Psoas muscle (tissue), 8 donors: Measurements from ENCODE around the gene PIGP. TPM values are rescaled to one million over a fixed set of nuclear protein-coding genes. Genes with fewer than 3 reads are reported as not detected.

Source experiments
- ATAC-seq, 4 donors: fragments of 200-7000 bp; cut with Tn5 transposase; one replicate each; pipeline ENCODE4 v1.9.1; 2020; ENCODE audit warnings: moderate library complexity in 3 of 4, mild to moderate bottlenecking in 2 of 4
- DNase-seq, 2 donors: peaks; one replicate each; pipeline ENCODE4 v3.0.0-alpha.2; 2020
- H3K27ac ChIP-seq: fragments of 200-600 bp; one replicate; pipeline ENCODE4 v1.8.0; 2022
- H3K27me3 ChIP-seq, 3 donors: fragments of 200-600 bp in 1 of 3; one replicate each; pipeline versions ENCODE4 v1.6.1 to v1.8.0; 2013 to 2022; ENCODE audit warnings: low read length in 2 of 3, mild to moderate bottlenecking in 2 of 3, moderate library complexity in 1 of 3; ENCODE audit not compliant: insufficient read depth in 3 of 3
- H3K36me3 ChIP-seq, 2 donors: fragments of 200-600 bp in 1 of 2; one replicate each; pipeline versions ENCODE4 v1.6.1 to v1.8.0; 2013 to 2022; ENCODE audit warnings: low read depth in 1 of 2, mild to moderate bottlenecking in 1 of 2, moderate library complexity in 1 of 2; ENCODE audit not compliant: insufficient read depth in 1 of 2
- H3K4me1 ChIP-seq: fragments of 200-600 bp; one replicate; pipeline ENCODE4 v1.8.0; 2022
- H3K4me3 ChIP-seq: fragments of 200-600 bp; one replicate; pipeline ENCODE4 v1.8.0; 2022; ENCODE audit warnings: mild to moderate bottlenecking
- H3K9me3 ChIP-seq: fragments of 200-600 bp; one replicate; pipeline ENCODE4 v1.8.0; 2022
- WGBS, 3 donors: extraction: QIAGEN DNeasy Blood & Tissue Kit; methylation state at CpG; one replicate each; pipeline versions ENCODE4 v1.1.6 to v1.1.7; 2013; 5-methylcytosine and 5-hydroxymethylcytosine counted together
- intact Hi-C, 2 donors: fragments of 100-400 bp; cut with DNase I; formaldehyde crosslinking; loops; one replicate each; pipeline versions ENCODE4 v1.11.0 to v1.14.2; 2022
- polyA plus RNA-seq, 3 donors: library from polyadenylated mRNA; stranded (reverse); fragments of 200-250 nt; gene quantifications; one replicate each; pipeline ENCODE4 v1.2.3, GENCODE V29; 2013
- total RNA-seq, 4 donors: library from RNA; stranded (reverse); fragmentation: NEBNext Ultra II Directional in 2 of 4; extraction: Animal tissue kit (Norgen Biotek cat#: 25700) in 2 of 4; gene quantifications; one replicate each; pipeline versions ENCODE4 v1.2.1 to v1.2.4, GENCODE V29; 2021 to 2023
- TF ChIP-seq, protein P1 (sequence below): fragments of 200-600 bp; IDR thresholded peaks from one replicate; pipeline ENCODE4 v1.8.0; 2022; ENCODE audit warnings: antibody characterized with exemption
- donor health status: healthy with polysubstance abuse.
- donor health status: DM: no; HTN: no; CAD: no; lungs with moderate emphysema.
- donor health status: Bipolar disorder and iron deficiency.
- donor health status: healthy.
- donor health status: DM: yes; HTN: yes; CAD: no.
- donor health status: DM: no; HTN: no; CAD: no.
- donor health status: DM: no; HTN: no; CAD: no.
- donor health status: DM: yes; HTN: yes; CAD: no.

PIGP gene
- total and polyA plus RNA-seq, 7 donors = 23.0 to 46.9 (median 29.6) TPM

GRCh38 chr21:37082856-37083528, 10.1 kb upstream of the PIGP start:
- H3K9me3 ChIP-seq = peaks cover 4% of the 10 kb centered on the region
- DNase-seq (no peak), ATAC-seq (peak in 2 of 4 donors; percentile 24 to 30)
- peaks cover 43% of the 10 kb centered on the region for H3K4me1 ChIP-seq
- peak overlapping the region; percentile 24 for H3K27ac ChIP-seq
- H3K36me3 ChIP-seq = no peaks in the 10 kb centered on the region
- no peak overlapping the region for H3K4me3 ChIP-seq
- intact Hi-C loops = no loop called here
- H3K27me3 ChIP-seq = no peaks in the 10 kb centered on the region
- TF ChIP-seq, protein P1, sequence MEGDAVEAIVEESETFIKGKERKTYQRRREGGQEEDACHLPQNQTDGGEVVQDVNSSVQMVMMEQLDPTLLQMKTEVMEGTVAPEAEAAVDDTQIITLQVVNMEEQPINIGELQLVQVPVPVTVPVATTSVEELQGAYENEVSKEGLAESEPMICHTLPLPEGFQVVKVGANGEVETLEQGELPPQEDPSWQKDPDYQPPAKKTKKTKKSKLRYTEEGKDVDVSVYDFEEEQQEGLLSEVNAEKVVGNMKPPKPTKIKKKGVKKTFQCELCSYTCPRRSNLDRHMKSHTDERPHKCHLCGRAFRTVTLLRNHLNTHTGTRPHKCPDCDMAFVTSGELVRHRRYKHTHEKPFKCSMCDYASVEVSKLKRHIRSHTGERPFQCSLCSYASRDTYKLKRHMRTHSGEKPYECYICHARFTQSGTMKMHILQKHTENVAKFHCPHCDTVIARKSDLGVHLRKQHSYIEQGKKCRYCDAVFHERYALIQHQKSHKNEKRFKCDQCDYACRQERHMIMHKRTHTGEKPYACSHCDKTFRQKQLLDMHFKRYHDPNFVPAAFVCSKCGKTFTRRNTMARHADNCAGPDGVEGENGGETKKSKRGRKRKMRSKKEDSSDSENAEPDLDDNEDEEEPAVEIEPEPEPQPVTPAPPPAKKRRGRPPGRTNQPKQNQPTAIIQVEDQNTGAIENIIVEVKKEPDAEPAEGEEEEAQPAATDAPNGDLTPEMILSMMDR = no peak

- peak in 3 of 4 donors; percentile 62 to 81 (median 75) for ATAC-seq
- H3K4me1 ChIP-seq = peaks cover 43% of the 10 kb centered on the region
- no peaks in the 10 kb centered on the region for H3K27me3 ChIP-seq
- H3K36me3 ChIP-seq = no peaks in the 10 kb centered on the region
- intact Hi-C loops = no loop called here
- no peak overlapping the region for H3K4me3 ChIP-seq
- peaks cover 4% of the 10 kb centered on the region for H3K9me3 ChIP-seq
- 12 to 50% (median 23%) methylated on average over 1 of the region's 1 CpG for WGBS, 3 donors
- TF ChIP-seq, protein P1 = no peak
- H3K27ac ChIP-seq = peak overlapping the region; percentile 33
- DNase-seq = no peak
These were observed 9.5 kb upstream of the PIGP start for GRCh38 chr21:37082375-37082774.

GRCh38 chr21:37079211-37079824, 6.4 kb upstream of the PIGP start:
- no peaks in the 10 kb centered on the region for H3K36me3 ChIP-seq
- DNase-seq = no peak
- H3K4me1 ChIP-seq = peaks cover 36% of the 10 kb centered on the region
- WGBS, 3 donors = 56 to 79% (median 59%) methylated on average over 6 of the region's 6 CpGs
- no peak for ATAC-seq
- intact Hi-C loops = no loop called here
- no peaks in the 10 kb centered on the region for H3K27me3 ChIP-seq
- TF ChIP-seq, protein P1 = peak; percentile 14
- no peak overlapping the region for H3K27ac ChIP-seq
- H3K4me3 ChIP-seq = no peak overlapping the region
- H3K9me3 ChIP-seq = peaks cover 4% of the 10 kb centered on the region

DNA sequence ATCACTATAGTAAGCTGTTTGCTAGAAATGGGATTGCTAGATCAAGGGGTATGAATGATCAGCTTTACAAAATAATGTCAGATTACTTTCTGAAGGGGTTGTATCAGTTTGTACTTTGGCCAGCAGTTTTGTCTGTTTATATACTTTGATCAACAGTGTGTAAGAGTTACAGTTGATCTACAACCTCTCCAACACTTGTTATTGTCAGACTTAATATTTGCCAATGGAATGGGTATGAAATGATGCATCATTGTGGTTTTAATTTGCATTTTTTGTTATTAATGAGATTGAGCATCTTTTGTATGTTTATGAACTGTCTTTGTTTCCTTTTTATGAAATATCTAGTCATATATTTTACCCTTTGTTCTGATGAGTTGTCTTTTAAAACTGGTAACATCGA, 4.5 kb upstream of the PIGP start:
- H3K4me1 ChIP-seq = peaks cover 25% of the 10 kb centered on the region
- intact Hi-C loops = no loop called here
- no peak for ATAC-seq
- no peak overlapping the region for H3K4me3 ChIP-seq
- H3K27me3 ChIP-seq = no peaks in the 10 kb centered on the region
- WGBS, 3 donors = 95 to 97% (median 95%) methylated on average over 1 of the region's 1 CpG
- peaks cover 4% of the 10 kb centered on the region for H3K9me3 ChIP-seq
- DNase-seq = no peak
- no peak overlapping the region for H3K27ac ChIP-seq
- H3K36me3 ChIP-seq = no peaks in the 10 kb centered on the region
- TF ChIP-seq, protein P1 = no peak
